ACC112 (cell line): ENCODE measurements around the gene ZNF277.

Experiments
- H2AFZ ChIP-seq: fragments of 200-600 bp; sonication (generic); one replicate; pipeline ENCODE4 v1.6.0; 2017; ENCODE audit warnings: antibody characterized with exemption, low read length; ENCODE audit not compliant: unreplicated experiment
- H3K27ac ChIP-seq: fragments of 200-600 bp; sonication (generic); 2 replicates; pipeline ENCODE4 v1.5.1; 2014; ENCODE audit warnings: low read depth, mild to moderate bottlenecking, antibody characterized with exemption, low read length, moderate library complexity
- H3K27me3 ChIP-seq: fragments of 200-600 bp; sonication (generic); 2 replicates; pipeline ENCODE4 v1.6.1; 2014; ENCODE audit warnings: mild to moderate bottlenecking, antibody characterized with exemption, low read length, moderate library complexity, mixed read lengths; ENCODE audit not compliant: insufficient read depth
- H3K36me3 ChIP-seq: fragments of 200-600 bp; sonication (generic); 2 replicates; pipeline ENCODE4 v1.6.1; 2016; ENCODE audit warnings: mild to moderate bottlenecking, antibody characterized with exemption, low read length, moderate library complexity, mixed read lengths; ENCODE audit not compliant: insufficient read depth
- H3K4me1 ChIP-seq: fragments of 200-600 bp; sonication (generic); one replicate; pipeline ENCODE4 v1.6.1; 2016; ENCODE audit warnings: low read length, mixed read lengths; ENCODE audit not compliant: insufficient read depth, unreplicated experiment, control insufficient read depth
- H3K4me3 ChIP-seq: fragments of 200-600 bp; sonication (generic); 2 replicates; pipeline ENCODE4 v1.5.1; 2014; ENCODE audit warnings: mild to moderate bottlenecking, low read depth, low read length
- H3K79me2 ChIP-seq: fragments of 200-600 bp; sonication (generic); one replicate; pipeline ENCODE4 v1.6.0; 2016; ENCODE audit warnings: low read length; ENCODE audit not compliant: control insufficient read depth, unreplicated experiment, insufficient read depth

ZNF277 gene

GRCh38 chr7:112366886-112367285 is 160.4 kb downstream of the ZNF277 start:
- Histone ChIP-seq H2AFZ (no peak overlapping the region), H3K79me2 (no peaks in the 10 kb centered on the region), H3K4me3 (no peak overlapping the region), H3K27ac (no peak overlapping the region), H3K4me1 (no peaks in the 10 kb centered on the region), H3K27me3 (no peaks in the 10 kb centered on the region), H3K36me3 (no peaks in the 10 kb centered on the region)

- H3K4me1 ChIP-seq = no peaks in the 10 kb centered on the region
- no peak overlapping the region for H2AFZ ChIP-seq
- H3K4me3 ChIP-seq = no peak overlapping the region
- H3K27me3 ChIP-seq = no peaks in the 10 kb centered on the region
- no peaks in the 10 kb centered on the region for H3K36me3 ChIP-seq
- no peaks in the 10 kb centered on the region for H3K79me2 ChIP-seq
- H3K27ac ChIP-seq = no peak overlapping the region
Observed at GRCh38 chr7:112370436-112370835, 163.9 kb downstream of the ZNF277 start.

GRCh38 chr7:112371701-112372100 is 165.2 kb downstream of the ZNF277 start:
- Histone ChIP-seq H3K79me2 (no peaks in the 10 kb centered on the region), H3K36me3 (no peaks in the 10 kb centered on the region), H3K4me3 (no peak overlapping the region), H3K4me1 (no peaks in the 10 kb centered on the region), H2AFZ (no peak overlapping the region), H3K27ac (no peak overlapping the region), H3K27me3 (no peaks in the 10 kb centered on the region)

GRCh38 chr7:112372101-112372500 is 165.6 kb downstream of the ZNF277 start:
- Histone ChIP-seq H3K27ac (no peak overlapping the region), H3K36me3 (no peaks in the 10 kb centered on the region), H2AFZ (no peak overlapping the region), H3K4me1 (no peaks in the 10 kb centered on the region), H3K79me2 (no peaks in the 10 kb centered on the region), H3K27me3 (no peaks in the 10 kb centered on the region), H3K4me3 (no peak overlapping the region)

- Histone ChIP-seq H3K27ac (no peak overlapping the region), H3K4me3 (no peak overlapping the region), H3K79me2 (no peaks in the 10 kb centered on the region), H3K36me3 (no peaks in the 10 kb centered on the region), H3K4me1 (no peaks in the 10 kb centered on the region), H2AFZ (no peak overlapping the region), H3K27me3 (no peaks in the 10 kb centered on the region)
Observed at GRCh38 chr7:112377593-112377992, 171.1 kb downstream of the ZNF277 start.

GRCh38 chr7:112381311-112382091 is 175.0 kb downstream of the ZNF277 start:
- Histone ChIP-seq H3K4me1 (no peaks in the 10 kb centered on the region), H3K27ac (no peak overlapping the region), H3K4me3 (no peak overlapping the region), H2AFZ (no peak overlapping the region), H3K27me3 (no peaks in the 10 kb centered on the region), H3K36me3 (no peaks in the 10 kb centered on the region), H3K79me2 (no peaks in the 10 kb centered on the region)

- H3K79me2 ChIP-seq = no peaks in the 10 kb centered on the region
- no peaks in the 10 kb centered on the region for H3K36me3 ChIP-seq
- H3K27me3 ChIP-seq = no peaks in the 10 kb centered on the region
- no peak overlapping the region for H3K4me3 ChIP-seq
- H3K27ac ChIP-seq = no peak overlapping the region
- no peaks in the 10 kb centered on the region for H3K4me1 ChIP-seq
- no peak overlapping the region for H2AFZ ChIP-seq
Observed at GRCh38 chr7:112383671-112384417, 177.3 kb downstream of the ZNF277 start.

GRCh38 chr7:112385516-112385915 is 179.0 kb downstream of the ZNF277 start:
- H3K27ac ChIP-seq = no peak overlapping the region
- H2AFZ ChIP-seq = no peak overlapping the region

GRCh38 chr7:112386619-112387018 is 180.1 kb downstream of the ZNF277 start:
- Histone ChIP-seq H3K27ac (no peak overlapping the region), H3K36me3 (no peaks in the 10 kb centered on the region), H2AFZ (no peak overlapping the region), H3K4me1 (no peaks in the 10 kb centered on the region), H3K79me2 (no peaks in the 10 kb centered on the region), H3K4me3 (no peak overlapping the region), H3K27me3 (no peaks in the 10 kb centered on the region; the same call in 1 of the 2 replicates)

More at GRCh38 chr7:112385516-112385915, 179.0 kb downstream of the ZNF277 start:
- no peaks in the 10 kb centered on the region for H3K36me3 ChIP-seq
- no peaks in the 10 kb centered on the region for H3K4me1 ChIP-seq
- no peaks in the 10 kb centered on the region for H3K79me2 ChIP-seq
- no peaks in the 10 kb centered on the region; the same call in 1 of the 2 replicates for H3K27me3 ChIP-seq
- H3K4me3 ChIP-seq = no peak overlapping the region

- Histone ChIP-seq H3K36me3 (no peaks in the 10 kb centered on the region), H3K27me3 (no peaks in the 10 kb centered on the region; the same call in 1 of the 2 replicates), H3K79me2 (no peaks in the 10 kb centered on the region), H3K4me3 (no peak overlapping the region), H3K4me1 (no peaks in the 10 kb centered on the region), H2AFZ (no peak overlapping the region), H3K27ac (no peak overlapping the region)
Observed at GRCh38 chr7:112390167-112390566, 183.7 kb downstream of the ZNF277 start.
